ENCODE results near the gene PNPLA7.

Gene PNPLA7

DNA sequence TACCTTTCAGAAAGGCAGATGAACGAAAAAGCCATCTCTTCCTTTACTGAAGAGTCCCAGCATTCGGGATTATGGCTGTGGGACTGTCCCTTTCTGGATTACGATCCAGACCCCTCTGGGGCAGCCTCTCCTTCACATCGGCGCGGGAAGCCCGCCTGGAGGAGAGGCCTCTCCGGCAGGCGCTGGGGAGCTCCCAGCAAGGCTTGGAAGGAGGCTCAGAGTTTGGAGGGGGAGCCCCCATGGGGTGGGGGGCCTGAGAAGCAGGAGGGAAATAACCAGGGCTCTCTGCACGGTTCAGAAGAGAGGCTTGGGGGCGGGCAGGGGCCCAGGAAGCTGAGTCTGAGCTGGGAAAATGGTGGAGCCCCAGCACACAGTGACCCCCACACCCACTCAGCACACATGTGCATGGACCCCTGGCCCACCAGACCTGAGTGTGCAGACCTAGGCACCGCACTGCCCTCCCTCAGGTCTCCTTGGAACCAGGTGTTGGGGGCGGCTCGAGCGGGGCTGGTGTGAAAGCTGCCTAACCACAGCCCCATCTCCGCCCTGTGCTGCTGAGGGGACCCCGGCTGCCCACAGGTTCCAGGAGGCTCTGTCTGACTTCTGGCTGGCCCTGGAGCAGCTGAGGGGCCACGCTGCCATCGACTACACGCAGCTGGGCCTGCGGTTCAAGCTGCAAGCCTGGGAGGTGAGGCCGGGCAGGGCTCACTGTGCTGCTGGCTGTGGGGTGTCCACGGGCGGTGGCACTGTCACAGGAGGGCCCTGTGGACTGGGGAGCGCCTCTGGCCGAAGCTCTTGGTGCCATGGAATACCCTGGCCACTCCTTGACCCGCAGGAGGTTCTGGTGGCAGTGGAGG, 122.5 kb downstream of the PNPLA7 start:
- CTCF ChIA-PET, result no interaction called here
- TF ChIP-seq LEF1 (IDR thresholded peaks at IDR 0.05; ENCODE audit: borderline replicate concordance) (no peak), FOXA1 (IDR thresholded peaks at IDR 0.05) (no peak), FOXK2 (IDR thresholded peaks at IDR 0.05) (no peak), ELF4 (IDR thresholded peaks at IDR 0.05) (no peak), SP1 (IDR thresholded peaks at IDR 0.05) (no peak), TARDBP (IDR thresholded peaks at IDR 0.05) (no peak), FOXM1 (IDR thresholded peaks at IDR 0.05; ENCODE audit: borderline replicate concordance) (no peak), NFRKB (IDR thresholded peaks at IDR 0.05) (no peak), CTBP1 (IDR thresholded peaks at IDR 0.05; ENCODE audit: borderline replicate concordance) (no peak), PKNOX1 (IDR thresholded peaks at IDR 0.05) (no peak), SUZ12 (IDR thresholded peaks at IDR 0.05) (no peak), HDGF (IDR thresholded peaks at IDR 0.05; ENCODE audit: borderline replicate concordance) (no peak), BHLHE40 (IDR thresholded peaks at IDR 0.05; ENCODE audit: borderline replicate concordance) (no peak), ARNT (IDR thresholded peaks at IDR 0.05) (no peak), L3MBTL2 (conservative IDR thresholded peaks at IDR 0.05) (no peak), ZNF384 (IDR thresholded peaks at IDR 0.05) (no peak)
- DNase-seq (ENCODE audit: extremely low spot score), result no peak
- POLR2A ChIA-PET, result no interaction called here

DNA sequence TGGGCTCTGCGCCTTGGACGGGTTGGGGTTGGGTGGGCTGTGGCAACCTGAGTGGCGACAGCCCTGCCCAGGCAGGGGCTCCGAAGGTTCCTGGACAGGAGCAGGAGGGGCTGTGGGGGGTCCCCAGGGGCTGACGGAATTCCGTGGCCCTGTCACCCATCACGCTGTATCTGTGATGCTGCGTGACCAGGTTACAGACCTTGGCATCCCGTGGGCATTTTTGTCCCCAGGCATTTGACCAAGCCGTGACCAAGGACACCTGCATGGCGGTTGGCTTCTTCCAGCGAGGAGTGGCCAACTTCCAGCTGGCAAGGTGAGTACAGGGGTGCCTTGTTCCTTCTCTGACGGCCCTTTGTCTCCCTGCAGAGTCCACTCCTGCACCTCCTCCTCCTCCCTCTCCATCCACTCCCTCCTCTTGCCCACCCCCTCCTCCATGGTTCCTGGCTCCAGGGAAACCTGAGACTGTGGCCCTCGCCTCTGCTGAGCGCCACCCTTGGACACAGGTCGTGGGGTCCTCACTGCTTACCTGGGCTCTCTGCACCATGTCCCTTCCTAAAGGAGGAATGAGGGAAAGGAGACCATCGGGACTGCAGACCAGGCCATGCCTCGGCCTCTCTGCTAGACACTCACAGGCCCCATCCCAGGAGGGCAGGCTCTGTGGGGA, 124.1 kb downstream of the PNPLA7 start:
- CTCF ChIA-PET, result no interaction called here
- POLR2A ChIA-PET, result no interaction called here
- no peak for DNase-seq (ENCODE audit: extremely low spot score)

DNA sequence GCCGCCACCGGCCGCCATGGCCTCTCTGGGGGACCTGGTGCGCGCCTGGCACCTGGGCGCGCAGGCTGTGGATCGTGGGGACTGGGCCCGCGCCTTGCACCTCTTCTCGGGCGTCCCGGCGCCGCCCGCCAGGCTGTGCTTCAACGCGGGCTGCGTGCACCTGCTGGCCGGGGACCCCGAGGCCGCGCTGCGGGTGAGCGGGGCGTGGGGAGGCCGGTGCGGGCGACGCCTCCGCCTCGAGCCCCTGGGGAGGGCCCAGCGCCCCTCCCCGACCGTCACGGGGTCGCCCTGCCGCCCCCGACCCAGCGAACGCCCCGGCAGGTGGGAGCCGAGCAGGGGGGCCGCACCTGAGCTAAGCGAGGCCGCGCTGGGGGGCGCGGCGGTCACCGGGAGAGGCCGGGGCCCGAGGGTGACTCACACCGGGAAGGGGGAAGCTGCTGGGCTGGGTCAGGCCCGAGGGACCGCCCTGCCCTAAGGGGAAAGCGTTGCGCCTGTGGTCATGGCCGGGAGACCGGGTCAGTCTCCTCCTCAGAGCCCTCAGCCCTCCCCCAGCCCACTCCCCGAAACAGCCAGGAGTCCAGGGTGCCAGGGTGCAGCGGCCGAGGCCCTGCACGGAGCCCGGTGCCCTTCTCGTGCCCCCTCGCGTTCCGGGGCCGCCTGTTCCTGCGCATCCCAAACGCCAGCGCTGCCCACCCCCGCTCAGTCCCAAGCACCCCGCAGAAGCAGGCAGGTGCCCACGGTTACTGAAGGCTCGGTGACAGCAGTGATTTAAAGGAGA, 126.5 kb downstream of the PNPLA7 start:
- no peak for DNase-seq (ENCODE audit: extremely low spot score)
- TF ChIP-seq FOXA1 (IDR thresholded peaks at IDR 0.05) (no peak), SP1 (IDR thresholded peaks at IDR 0.05) (no peak), PKNOX1 (IDR thresholded peaks at IDR 0.05) (no peak), SUZ12 (IDR thresholded peaks at IDR 0.05) (no peak), FOXK2 (IDR thresholded peaks at IDR 0.05) (no peak), FOXM1 (IDR thresholded peaks at IDR 0.05; ENCODE audit: borderline replicate concordance) (no peak), ELF4 (IDR thresholded peaks at IDR 0.05) (no peak), HDGF (IDR thresholded peaks at IDR 0.05; ENCODE audit: borderline replicate concordance) (no peak), ZNF384 (IDR thresholded peaks at IDR 0.05) (no peak), LEF1 (IDR thresholded peaks at IDR 0.05; ENCODE audit: borderline replicate concordance) (no peak), BHLHE40 (IDR thresholded peaks at IDR 0.05; ENCODE audit: borderline replicate concordance) (no peak), CTBP1 (IDR thresholded peaks at IDR 0.05; ENCODE audit: borderline replicate concordance) (no peak), TARDBP (IDR thresholded peaks at IDR 0.05) (no peak), L3MBTL2 (conservative IDR thresholded peaks at IDR 0.05) (no peak)
- ChIA-PET POLR2A (interaction anchor here (0.5 to 2.4 kb wide), 16 partner anchors 10 to 294 kb away, joined by 3 to 18 read pairs (median 4); partner anchors contain the start of genes ENTPD8, NRARP, NSMF and TUBB4B), CTCF (interaction anchor here (1.2 to 1.6 kb wide), 2 partner anchors 104 to 122 kb away, joined by 4 read pairs; partner anchors contain the start of gene NRARP)

More for the DNA sequence above, 124.1 kb downstream of the PNPLA7 start:
- no peak for TF ChIP-seq ARNT (IDR thresholded peaks at IDR 0.05)
- TF ChIP-seq CTBP1 (IDR thresholded peaks at IDR 0.05; ENCODE audit: borderline replicate concordance), result no peak
- TF ChIP-seq HDGF (IDR thresholded peaks at IDR 0.05; ENCODE audit: borderline replicate concordance), result no peak
- no peak for TF ChIP-seq SP1 (IDR thresholded peaks at IDR 0.05)
- no peak for TF ChIP-seq PKNOX1 (IDR thresholded peaks at IDR 0.05)
- no peak for TF ChIP-seq L3MBTL2 (conservative IDR thresholded peaks at IDR 0.05)
- TF ChIP-seq TARDBP (IDR thresholded peaks at IDR 0.05), result no peak
- no peak for TF ChIP-seq BHLHE40 (IDR thresholded peaks at IDR 0.05; ENCODE audit: borderline replicate concordance)
- TF ChIP-seq ELF4 (IDR thresholded peaks at IDR 0.05), result no peak
- no peak for TF ChIP-seq FOXA1 (IDR thresholded peaks at IDR 0.05)
- TF ChIP-seq SUZ12 (IDR thresholded peaks at IDR 0.05), result no peak
- TF ChIP-seq ZNF384 (IDR thresholded peaks at IDR 0.05), result no peak
- TF ChIP-seq FOXK2 (IDR thresholded peaks at IDR 0.05), result no peak
- TF ChIP-seq NFRKB (IDR thresholded peaks at IDR 0.05), result no peak
- no peak for TF ChIP-seq LEF1 (IDR thresholded peaks at IDR 0.05; ENCODE audit: borderline replicate concordance)
- TF ChIP-seq FOXM1 (IDR thresholded peaks at IDR 0.05; ENCODE audit: borderline replicate concordance), result no peak

- TF ChIP-seq ARNT (IDR thresholded peaks at IDR 0.05) (peak; percentile 76), BHLHE40 (IDR thresholded peaks at IDR 0.05; ENCODE audit: borderline replicate concordance) (no peak), LEF1 (IDR thresholded peaks at IDR 0.05; ENCODE audit: borderline replicate concordance) (peak; percentile 85; the same call in 1 of the 2 replicates)
- ChIA-PET POLR2A (interaction anchor here (0.5 to 2.4 kb wide), 23 partner anchors 8 to 293 kb away, joined by 3 to 18 read pairs (median 3); partner anchors contain the start of genes ENTPD8, MRPL41, NRARP and NSMF), CTCF (interaction anchor here (0.6 to 1.6 kb wide), 5 partner anchors 11 to 121 kb away, joined by 3 to 4 read pairs (median 4); partner anchors contain the start of gene NRARP)
- peak; percentile 99 for DNase-seq (ENCODE audit: extremely low spot score)
Measured at GRCh38 chr9:137422604-137423513, 127.3 kb downstream of the PNPLA7 start, which contains the start of the genes EXD3 and NOXA1. TSS of gene EXD3 (minus strand) at chr9:137423162. CDS start at chr9:137395357, 27,805 bp downstream. TSS of gene NOXA1 (plus strand) at chr9:137423393. CDS start at chr9:137423530, 137 bp downstream.

Measured in HEK293T (cell line).